ENCODE measurements around the gene B4GAT1.
"Not testable (repeated sequence)": the region's sequence is repeated elsewhere in the genome, so short reads cannot be mapped to it uniquely, and the experiment has no call there.

The B4GAT1 gene

DNA sequence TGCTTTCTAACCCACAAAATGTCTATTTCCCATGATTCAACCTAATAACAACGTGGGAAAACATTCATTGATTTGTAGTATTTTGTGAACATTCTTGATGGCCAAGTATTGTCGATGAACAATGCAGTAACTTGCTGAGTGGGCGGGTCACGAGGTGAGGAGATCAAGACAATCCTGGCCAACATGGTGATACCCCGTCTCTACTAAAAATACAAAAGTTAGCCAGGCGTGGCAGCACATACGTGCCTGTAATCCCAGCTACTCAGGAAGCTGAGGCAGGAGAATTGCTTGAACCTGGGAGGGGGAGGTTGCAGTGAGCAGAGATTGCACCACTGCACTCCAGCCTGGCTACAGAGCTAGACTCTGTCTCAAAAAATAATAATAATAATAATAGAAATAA is 32.8 kb upstream of the B4GAT1 start:
- H2AFZ ChIP-seq (ENCODE audit: low read length) = peak overlapping the region; percentile 72
- not testable (repeated sequence) for H3K36me3 ChIP-seq (ENCODE audit: insufficient read depth, low read length); H3K4me2 ChIP-seq (ENCODE audit: low read depth, low read length, poor library complexity, severe bottlenecking); H3K4me1 ChIP-seq (ENCODE audit: insufficient read depth, low read length, poor library complexity, severe bottlenecking); H3K9me3 ChIP-seq (ENCODE audit: insufficient read depth, low read depth, low read length); H3K4me3 ChIP-seq (ENCODE audit: low read length, poor library complexity, severe bottlenecking); H4K20me1 ChIP-seq (ENCODE audit: insufficient read depth, low read length, poor library complexity, severe bottlenecking); H3F3A ChIP-seq (ENCODE audit: low read depth); H3K27me3 ChIP-seq (ENCODE audit: insufficient read depth, low read length, poor library complexity, severe bottlenecking); H3K79me2 ChIP-seq (ENCODE audit: insufficient read depth, low read length); H3K9ac ChIP-seq (ENCODE audit: low read depth, low read length, poor library complexity, severe bottlenecking); H3K9me2 ChIP-seq (replicated peaks; ENCODE audit: low read depth, low read length)
- TF ChIP-seq, protein P1, sequence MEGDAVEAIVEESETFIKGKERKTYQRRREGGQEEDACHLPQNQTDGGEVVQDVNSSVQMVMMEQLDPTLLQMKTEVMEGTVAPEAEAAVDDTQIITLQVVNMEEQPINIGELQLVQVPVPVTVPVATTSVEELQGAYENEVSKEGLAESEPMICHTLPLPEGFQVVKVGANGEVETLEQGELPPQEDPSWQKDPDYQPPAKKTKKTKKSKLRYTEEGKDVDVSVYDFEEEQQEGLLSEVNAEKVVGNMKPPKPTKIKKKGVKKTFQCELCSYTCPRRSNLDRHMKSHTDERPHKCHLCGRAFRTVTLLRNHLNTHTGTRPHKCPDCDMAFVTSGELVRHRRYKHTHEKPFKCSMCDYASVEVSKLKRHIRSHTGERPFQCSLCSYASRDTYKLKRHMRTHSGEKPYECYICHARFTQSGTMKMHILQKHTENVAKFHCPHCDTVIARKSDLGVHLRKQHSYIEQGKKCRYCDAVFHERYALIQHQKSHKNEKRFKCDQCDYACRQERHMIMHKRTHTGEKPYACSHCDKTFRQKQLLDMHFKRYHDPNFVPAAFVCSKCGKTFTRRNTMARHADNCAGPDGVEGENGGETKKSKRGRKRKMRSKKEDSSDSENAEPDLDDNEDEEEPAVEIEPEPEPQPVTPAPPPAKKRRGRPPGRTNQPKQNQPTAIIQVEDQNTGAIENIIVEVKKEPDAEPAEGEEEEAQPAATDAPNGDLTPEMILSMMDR (conservative IDR thresholded peaks at IDR 0.05; ENCODE audit: low read length) = 0 out of 2 replicates have a peak, but pooled peaks have one; percentile 8

DNA sequence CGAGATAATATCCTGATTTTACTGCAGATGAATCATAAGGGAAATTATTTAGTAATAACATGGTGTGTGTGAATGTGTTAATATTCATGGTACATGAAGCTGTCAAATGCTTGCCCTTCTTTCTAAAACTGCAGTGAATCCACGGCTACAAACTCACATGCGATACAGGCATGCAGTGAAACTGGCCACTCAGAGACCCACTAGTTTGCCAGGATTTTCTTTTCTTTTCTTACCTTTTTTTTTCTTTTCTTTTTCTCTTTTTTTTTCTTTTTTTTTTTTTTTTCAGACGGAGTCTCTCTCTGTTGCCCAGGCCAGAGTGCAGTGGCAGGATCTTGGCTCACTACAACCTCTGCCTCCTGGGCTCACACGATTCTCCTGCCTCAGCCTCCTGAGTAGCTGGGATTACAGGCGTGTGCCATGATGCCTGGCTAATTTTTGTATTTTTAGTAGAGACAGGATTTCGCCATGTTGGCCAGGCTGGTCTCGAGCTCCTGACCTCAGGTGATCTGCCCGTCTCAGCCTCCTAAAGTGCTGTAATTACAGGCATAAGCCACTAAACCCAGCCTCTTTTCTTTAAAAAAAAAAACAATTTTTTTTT is 26.4 kb upstream of the B4GAT1 start:
- not testable (repeated sequence) for H3K9me3 ChIP-seq (ENCODE audit: insufficient read depth, low read depth, low read length); H3K4me3 ChIP-seq (ENCODE audit: low read length, poor library complexity, severe bottlenecking); H3F3A ChIP-seq (ENCODE audit: low read depth); H3K79me2 ChIP-seq (ENCODE audit: insufficient read depth, low read length); H3K4me2 ChIP-seq (ENCODE audit: low read depth, low read length, poor library complexity, severe bottlenecking); H3K36me3 ChIP-seq (ENCODE audit: insufficient read depth, low read length); H3K9ac ChIP-seq (ENCODE audit: low read depth, low read length, poor library complexity, severe bottlenecking); H3K27me3 ChIP-seq (ENCODE audit: insufficient read depth, low read length, poor library complexity, severe bottlenecking); H2AFZ ChIP-seq (ENCODE audit: low read length); H4K20me1 ChIP-seq (ENCODE audit: insufficient read depth, low read length, poor library complexity, severe bottlenecking); H3K9me2 ChIP-seq (replicated peaks; ENCODE audit: low read depth, low read length)
- H3K4me1 ChIP-seq (ENCODE audit: insufficient read depth, low read length, poor library complexity, severe bottlenecking) = peaks cover 10% of the 10 kb centered on the region

- Histone ChIP-seq H3K9ac (ENCODE audit: low read depth, low read length, poor library complexity, severe bottlenecking) (peak overlapping the region; percentile 71), H3K36me3 (ENCODE audit: insufficient read depth, low read length) (no peaks in the 10 kb centered on the region), H2AFZ (ENCODE audit: low read length) (no peak overlapping the region), H3K4me2 (ENCODE audit: low read depth, low read length, poor library complexity, severe bottlenecking) (peak overlapping the region; percentile 78), H3K4me1 (ENCODE audit: insufficient read depth, low read length, poor library complexity, severe bottlenecking) (peaks cover 10% of the 10 kb centered on the region), H3K9me3 (ENCODE audit: insufficient read depth, low read depth, low read length) (no peaks in the 10 kb centered on the region), H3K4me3 (ENCODE audit: low read length, poor library complexity, severe bottlenecking) (peak overlapping the region; percentile 74), H3K9me2 (replicated peaks; ENCODE audit: low read depth, low read length) (no peaks in the 10 kb centered on the region), H3K79me2 (ENCODE audit: insufficient read depth, low read length) (no peaks in the 10 kb centered on the region), H3K27me3 (ENCODE audit: insufficient read depth, low read length, poor library complexity, severe bottlenecking) (no peaks in the 10 kb centered on the region), H4K20me1 (ENCODE audit: insufficient read depth, low read length, poor library complexity, severe bottlenecking) (no peaks in the 10 kb centered on the region), H3F3A (ENCODE audit: low read depth) (no peaks in the 10 kb centered on the region)
- TF ChIP-seq EZH2phosphoT487 (IDR thresholded peaks at IDR 0.05; ENCODE audit: borderline replicate concordance) = no peak
- TF ChIP-seq, protein P1 (conservative IDR thresholded peaks at IDR 0.05; ENCODE audit: low read length) = no peak
Observed at GRCh38 chr11:66373265-66373664, 25.8 kb upstream of the B4GAT1 start.
